H9 (cell line): ENCODE data around the gene NPC1. TPM values are rescaled to one million over a fixed set of nuclear protein-coding genes. Genes with fewer than 3 reads are reported as not detected.

Experiments used
- DNase-seq: peaks from one replicate; pipeline ENCODE4 v3.0.0-alpha.2; 2017
- H2AFZ ChIP-seq: one replicate; pipeline ENCODE4 v1.6.1; 2013; ENCODE audit warnings: mild to moderate bottlenecking, low read length, control low read depth, moderate library complexity
- H2AK5ac ChIP-seq: 2 replicates; pipeline ENCODE4 v1.6.1; 2013; ENCODE audit warnings: low read length, control low read depth, mixed read lengths; ENCODE audit not compliant: insufficient read length
- H2BK120ac ChIP-seq: one replicate; pipeline ENCODE4 v1.6.1; 2013; ENCODE audit warnings: low read depth, mild to moderate bottlenecking, low read length, control low read depth, inconsistent platforms; ENCODE audit not compliant: poor library complexity, severe bottlenecking
- H2BK12ac ChIP-seq: 2 replicates; pipeline ENCODE4 v1.6.1; 2013; ENCODE audit warnings: low read length, control low read depth, mixed read lengths, low read depth; ENCODE audit not compliant: insufficient read length
- H2BK15ac ChIP-seq: 2 replicates; pipeline ENCODE4 v1.6.1; 2013; ENCODE audit warnings: low read depth, low read length, control low read depth
- H2BK20ac ChIP-seq: one replicate; pipeline ENCODE4 v1.6.1; 2013; ENCODE audit warnings: low read depth, mild to moderate bottlenecking, low read length, control low read depth, inconsistent platforms; ENCODE audit not compliant: poor library complexity, severe bottlenecking
- H2BK5ac ChIP-seq: 2 replicates; pipeline ENCODE4 v1.6.1; 2013; ENCODE audit warnings: low read length, control low read depth, mixed read lengths; ENCODE audit not compliant: insufficient read length
- H3K14ac ChIP-seq: 2 replicates; pipeline ENCODE4 v1.6.1; 2013; ENCODE audit warnings: low read length, control low read depth; ENCODE audit not compliant: insufficient read depth
- H3K18ac ChIP-seq: 2 replicates; pipeline ENCODE4 v1.6.1; 2013; ENCODE audit warnings: low read depth, mild to moderate bottlenecking, mixed read lengths, low read length, control low read depth; ENCODE audit not compliant: insufficient read length
- H3K23ac ChIP-seq: 2 replicates; pipeline ENCODE4 v1.6.1; 2013; ENCODE audit warnings: low read length, control low read depth, mixed read lengths, low read depth; ENCODE audit not compliant: insufficient read length
- H3K23me2 ChIP-seq: 2 replicates; pipeline ENCODE4 v1.6.1; 2013; ENCODE audit warnings: low read depth, mild to moderate bottlenecking, mixed read lengths, low read length, control low read depth; ENCODE audit not compliant: insufficient read length, poor library complexity, severe bottlenecking
- H3K27ac ChIP-seq: 2 replicates; pipeline ENCODE4 v1.5.1; 2013; ENCODE audit warnings: low read length, control low read depth, mixed read lengths, low read depth; ENCODE audit not compliant: insufficient read length
- H3K27me3 ChIP-seq: 2 replicates; pipeline ENCODE4 v1.6.1; 2013; ENCODE audit warnings: low read length, control low read depth, inconsistent platforms; ENCODE audit not compliant: insufficient read depth
- H3K4ac ChIP-seq: 2 replicates; pipeline ENCODE4 v1.6.1; 2013; ENCODE audit warnings: low read depth, mild to moderate bottlenecking, control low read depth, inconsistent platforms, low read length, moderate library complexity
- H3K4me1 ChIP-seq: 2 replicates; pipeline ENCODE4 v1.6.1; 2013; ENCODE audit warnings: low read length, control low read depth, inconsistent platforms; ENCODE audit not compliant: insufficient read depth
- H3K4me2 ChIP-seq: 2 replicates; pipeline ENCODE4 v1.6.1; 2013; ENCODE audit warnings: low read length, control low read depth, mixed read lengths; ENCODE audit not compliant: insufficient read length, insufficient read depth
- H3K56ac ChIP-seq: 2 replicates; pipeline ENCODE4 v1.6.1; 2013; ENCODE audit warnings: low read depth, mild to moderate bottlenecking, mixed read lengths, low read length, control low read depth; ENCODE audit not compliant: insufficient read length
- H3K79me1 ChIP-seq: 2 replicates; pipeline ENCODE4 v1.6.1; 2013; ENCODE audit warnings: low read depth, mild to moderate bottlenecking, moderate library complexity, low read length, control low read depth, inconsistent platforms; ENCODE audit not compliant: insufficient read depth, poor library complexity, severe bottlenecking
- H3K79me2 ChIP-seq: 2 replicates; pipeline ENCODE4 v1.6.1; 2013; ENCODE audit warnings: low read length, control low read depth, inconsistent platforms; ENCODE audit not compliant: insufficient read depth
- H3K9ac ChIP-seq: 2 replicates; pipeline ENCODE4 v1.6.1; 2013; ENCODE audit warnings: low read length, control low read depth, mixed read lengths; ENCODE audit not compliant: insufficient read length; ENCODE audit errors: extremely low read depth
- H3K9me3 ChIP-seq: one replicate; pipeline ENCODE4 v1.6.1; 2013; ENCODE audit warnings: low read depth, low read length, inconsistent platforms; ENCODE audit not compliant: control insufficient read depth
- H3T11ph ChIP-seq: one replicate; pipeline ENCODE4 v1.6.1; 2013; ENCODE audit warnings: mild to moderate bottlenecking, low read length, control low read depth, inconsistent platforms
- H4K20me1 ChIP-seq: one replicate; pipeline ENCODE4 v1.6.1; 2013; ENCODE audit not compliant: control insufficient read depth, insufficient read length, insufficient read depth
- H4K5ac ChIP-seq: 2 replicates; pipeline ENCODE4 v1.6.1; 2013; ENCODE audit warnings: low read depth, mild to moderate bottlenecking, mixed read lengths, low read length, control low read depth; ENCODE audit not compliant: insufficient read length
- H4K8ac ChIP-seq: replicated peaks from 2 replicates; pipeline ENCODE4 v1.6.1; 2013; ENCODE audit warnings: low read length, control low read depth, mixed read lengths, low read depth; ENCODE audit not compliant: insufficient read length
- H4K91ac ChIP-seq: 2 replicates; pipeline ENCODE4 v1.6.1; 2013; ENCODE audit warnings: low read depth, mild to moderate bottlenecking, moderate library complexity, mixed read lengths, low read length, control low read depth; ENCODE audit not compliant: insufficient read length
- H3K27ac Mint-ChIP-seq, 3 experiments: 2 replicates in 2 of 3; 3 replicates in 1 of 3; pipeline ENCODE4 v1.8.0; 2020 to 2021; ENCODE audit warnings: mixed read lengths in 3 of 3, mild to moderate bottlenecking in 1 of 3, moderate library complexity in 1 of 3
- H3K27me3 Mint-ChIP-seq: 2 replicates; pipeline ENCODE4 v1.8.0; 2021; ENCODE audit warnings: low read depth, mild to moderate bottlenecking, moderate library complexity, mixed read lengths
- H3K36me3 Mint-ChIP-seq, 3 experiments: 2 replicates in 2 of 3; 3 replicates in 1 of 3; pipeline ENCODE4 v1.8.0; 2020 to 2021; ENCODE audit warnings: low read depth in 3 of 3, mixed read lengths in 3 of 3; ENCODE audit not compliant: insufficient read depth in 1 of 3
- H3K4me1 Mint-ChIP-seq, 2 experiments: 2 replicates each; pipeline ENCODE4 v1.8.0; 2020; ENCODE audit warnings: mixed read lengths in 2 of 2
- H3K4me3 Mint-ChIP-seq, 2 experiments: 2 replicates in 1 of 2; 3 replicates in 1 of 2; pipeline ENCODE4 v1.8.0; 2020 to 2021; ENCODE audit warnings: mild to moderate bottlenecking in 2 of 2, mixed read lengths in 2 of 2, moderate library complexity in 1 of 2
- H3K9me3 Mint-ChIP-seq, 2 experiments: 2 replicates in 1 of 2; 3 replicates in 1 of 2; pipeline ENCODE4 v1.8.0; 2020; ENCODE audit warnings: mild to moderate bottlenecking in 2 of 2, mixed read lengths in 2 of 2, moderate library complexity in 1 of 2
- WGBS: extraction: QIAGEN DNeasy Blood & Tissue Kit; methylation state at CpG from one replicate; pipeline ENCODE4 v1.1.7; 2013; ENCODE audit warnings: missing lambda C conversion rate, low lambda C conversion rate, mixed read lengths; ENCODE audit not compliant: insufficient read length; ENCODE audit errors: extremely low coverage; 5-methylcytosine and 5-hydroxymethylcytosine counted together
- total RNA-seq: library from RNA; stranded (reverse); gene quantifications from 2 replicates; pipeline ENCODE4 v1.2.1, GENCODE V29; 2021
- TF ChIP-seq, protein P1 (sequence below): fragments of 200-600 bp; sonication (generic); conservative IDR thresholded peaks from 3 replicates; pipeline ENCODE4 v1.8.0; 2021; ENCODE audit warnings: antibody characterized with exemption, mild to moderate bottlenecking

NPC1 gene
- total RNA-seq, 1 experiment from 2014 or later, result 24.2 TPM

DNA sequence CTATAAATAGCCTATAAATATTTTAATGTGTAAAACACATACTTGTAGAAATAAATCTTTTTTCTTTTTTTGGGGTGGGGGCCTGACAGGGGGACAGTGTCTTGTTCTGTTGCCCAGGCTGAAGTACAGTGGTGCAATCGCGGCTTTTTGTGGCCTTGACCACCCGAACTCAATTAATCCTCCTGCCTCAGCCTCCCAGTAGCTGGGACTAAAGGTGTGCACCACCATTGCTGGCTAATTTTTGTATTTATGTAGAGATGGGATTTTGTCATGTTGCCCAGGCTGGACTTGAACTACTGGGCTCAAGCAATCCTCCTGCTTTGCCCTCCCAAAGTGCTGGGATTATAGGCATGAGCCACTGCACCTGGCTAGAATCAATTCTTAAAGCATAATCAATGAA, 37.6 kb downstream of the NPC1 start:
- H3K9ac ChIP-seq, result no peak overlapping the region
- no peak overlapping the region for H3K14ac ChIP-seq
- H4K91ac ChIP-seq, result no peak overlapping the region
- no peak overlapping the region for H2AK5ac ChIP-seq
- no peak overlapping the region for H3T11ph ChIP-seq
- H3K9me3 Mint-ChIP-seq, result no peaks in the 10 kb centered on the region
- H2BK20ac ChIP-seq, result no peak overlapping the region
- H3K79me2 ChIP-seq, result no peaks in the 10 kb centered on the region
- DNase-seq, result no peak
- no peaks in the 10 kb centered on the region for H4K20me1 ChIP-seq
- H4K8ac ChIP-seq, result no peak overlapping the region
- H3K4me1 ChIP-seq, result no peaks in the 10 kb centered on the region
- no peak overlapping the region for H2BK12ac ChIP-seq
- no peak overlapping the region for H2BK15ac ChIP-seq
- no peak overlapping the region for H2BK120ac ChIP-seq
- H4K5ac ChIP-seq, result no peak overlapping the region
- H3K27ac ChIP-seq, result no peak overlapping the region
- no peak overlapping the region for H2BK5ac ChIP-seq
- no peaks in the 10 kb centered on the region for H3K79me1 ChIP-seq
- H3K4me2 ChIP-seq, result no peak overlapping the region
- no peak overlapping the region for H3K4me3 Mint-ChIP-seq
- no peak overlapping the region for H2AFZ ChIP-seq
- H3K27me3 Mint-ChIP-seq, result no peaks in the 10 kb centered on the region
- WGBS, result no CpG with 5 or more reads among the region's 3 CpGs
- H3K9me3 ChIP-seq, result no peaks in the 10 kb centered on the region
- H3K4ac ChIP-seq, result no peak overlapping the region
- H3K4me1 Mint-ChIP-seq, result no peaks in the 10 kb centered on the region
- H3K23ac ChIP-seq, result no peak overlapping the region
- no peaks in the 10 kb centered on the region for H3K23me2 ChIP-seq
- H3K56ac ChIP-seq, result no peak overlapping the region
- H3K36me3 Mint-ChIP-seq, result peaks cover 27 to 80% (median 51%) of the 10 kb centered on the region in 3 experiments
- TF ChIP-seq, protein P1, sequence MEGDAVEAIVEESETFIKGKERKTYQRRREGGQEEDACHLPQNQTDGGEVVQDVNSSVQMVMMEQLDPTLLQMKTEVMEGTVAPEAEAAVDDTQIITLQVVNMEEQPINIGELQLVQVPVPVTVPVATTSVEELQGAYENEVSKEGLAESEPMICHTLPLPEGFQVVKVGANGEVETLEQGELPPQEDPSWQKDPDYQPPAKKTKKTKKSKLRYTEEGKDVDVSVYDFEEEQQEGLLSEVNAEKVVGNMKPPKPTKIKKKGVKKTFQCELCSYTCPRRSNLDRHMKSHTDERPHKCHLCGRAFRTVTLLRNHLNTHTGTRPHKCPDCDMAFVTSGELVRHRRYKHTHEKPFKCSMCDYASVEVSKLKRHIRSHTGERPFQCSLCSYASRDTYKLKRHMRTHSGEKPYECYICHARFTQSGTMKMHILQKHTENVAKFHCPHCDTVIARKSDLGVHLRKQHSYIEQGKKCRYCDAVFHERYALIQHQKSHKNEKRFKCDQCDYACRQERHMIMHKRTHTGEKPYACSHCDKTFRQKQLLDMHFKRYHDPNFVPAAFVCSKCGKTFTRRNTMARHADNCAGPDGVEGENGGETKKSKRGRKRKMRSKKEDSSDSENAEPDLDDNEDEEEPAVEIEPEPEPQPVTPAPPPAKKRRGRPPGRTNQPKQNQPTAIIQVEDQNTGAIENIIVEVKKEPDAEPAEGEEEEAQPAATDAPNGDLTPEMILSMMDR, result no peak
- H3K18ac ChIP-seq, result no peak overlapping the region
- no peaks in the 10 kb centered on the region for H3K27me3 ChIP-seq
- H3K27ac Mint-ChIP-seq, result no peak overlapping the region
